ENCODE measurements around the gene NCKAP5. TPM values are rescaled to one million over a fixed set of nuclear protein-coding genes. Genes with fewer than 3 reads are reported as not detected.

The NCKAP5 gene
- total and polyA plus RNA-seq, 2 of the 8 experiments (the other 6 are each of a cell fraction or from before 2014, with no cell fraction given) = 0.27 to 0.86 TPM

- Histone ChIP-seq H3K79me2 (ENCODE audit: control insufficient read depth in 1 of 2, insufficient read depth in 2 of 2, low read length in 2 of 2) (no peaks in the 10 kb centered on the region), H2AK5ac (ENCODE audit: low read depth, low read length) (no peak overlapping the region), H4K91ac (replicated peaks; ENCODE audit: insufficient read length, low read length) (no peak overlapping the region), H2BK15ac (ENCODE audit: low read length) (no peak overlapping the region), H3K23ac (ENCODE audit: insufficient read length) (no peak overlapping the region), H3K4me2 (ENCODE audit: insufficient read depth in 1 of 2, low read depth in 2 of 2, low read length in 2 of 2) (no peak overlapping the region), H3K4ac (replicated peaks; ENCODE audit: insufficient read length, low read depth, low read length) (no peak overlapping the region), H3K9ac (replicated peaks in 1 of 4; ENCODE audit: extremely low read depth in 1 of 4, low read depth in 3 of 4, low read length in 3 of 4) (no peak overlapping the region), H2AFZ (ENCODE audit: low read length) (no peak overlapping the region), H4K8ac (ENCODE audit: extremely low read depth, insufficient read depth, low read length) (no peak overlapping the region), H3K4me1 (replicated peaks in 1 of 4; ENCODE audit: control insufficient read depth in 3 of 4, insufficient read depth in 4 of 4, low read length in 3 of 4) (no peaks in the 10 kb centered on the region), H3K79me1 (ENCODE audit: low read depth, low read length) (no peaks in the 10 kb centered on the region), H4K5ac (ENCODE audit: insufficient read length, low read depth, low read length) (no peak overlapping the region), H2BK12ac (ENCODE audit: low read depth, low read length) (no peak overlapping the region), H3K14ac (ENCODE audit: insufficient read length) (no peak overlapping the region), H3K18ac (ENCODE audit: extremely low read depth, low read length) (no peak overlapping the region), H3K23me2 (ENCODE audit: low read depth, low read length) (no peaks in the 10 kb centered on the region), H2BK20ac (ENCODE audit: low read length) (no peak overlapping the region), H3K36me3 (ENCODE audit: control insufficient read depth in 2 of 4, insufficient read depth in 4 of 4, low read length in 3 of 4) (no peaks in the 10 kb centered on the region), H3K27ac (ENCODE audit: low read depth, low read length) (no peak overlapping the region), H2BK5ac (ENCODE audit: low read depth, low read length) (no peak overlapping the region), H3K56ac (replicated peaks; ENCODE audit: insufficient read length, low read depth, low read length) (no peak overlapping the region), H3K9me3 (ENCODE audit: insufficient read depth in 2 of 2, low read depth in 1 of 2, low read length in 1 of 2) (no peaks in the 10 kb centered on the region), H3K4me3 (ENCODE audit: extremely low read depth in 1 of 4, insufficient read depth in 2 of 4, low read depth in 3 of 4, low read length in 4 of 4) (no peak overlapping the region), H2BK120ac (replicated peaks; ENCODE audit: low read depth, low read length) (no peak overlapping the region), H4K20me1 (replicated peaks in 1 of 2; ENCODE audit: control insufficient read depth in 1 of 2, insufficient read depth in 2 of 2, low read length in 2 of 2) (no peaks in the 10 kb centered on the region), H3K27me3 (replicated peaks in 1 of 4; ENCODE audit: control insufficient read depth in 3 of 4, extremely low read depth in 1 of 4, insufficient read depth in 3 of 4, low read length in 3 of 4) (no peaks in the 10 kb centered on the region)
- ChIA-PET CTCF (ENCODE audit: partially characterized antibody) (interaction anchor here (0.6 to 0.9 kb wide), 2 partner anchors 103 to 450 kb away, joined by 3 read pairs; no protein-coding TSS in a partner anchor), POLR2A (ENCODE audit: partially characterized antibody) (no interaction called here)
- DNase-seq (ENCODE audit: low read depth in 1 of 2, low spot score in 2 of 2) = no peak
- 76% methylated on average over 1 of the region's 1 CpG; no CpG with 5 or more reads in 1 of the 2 experiments for WGBS, 2 experiments (ENCODE audit: extremely low coverage in 1 of 2, insufficient coverage in 1 of 2, insufficient read length in 1 of 2, insufficient replicate concordance in 2 of 2, low coverage in 1 of 2, low lambda C conversion rate in 2 of 2, missing lambda C conversion rate in 1 of 2)
- no peak for FAIRE-seq
- no peak for TF ChIP-seq SRF (IDR thresholded peaks at IDR 0.05; ENCODE audit: low read depth, low read length)
- no peak for TF ChIP-seq SIRT6 (IDR thresholded peaks at IDR 0.05; ENCODE audit: low read length)
- no peak for TF ChIP-seq CTBP2 (IDR thresholded peaks at IDR 0.05; ENCODE audit: borderline replicate concordance, insufficient read depth, insufficient read length, low read length)
- no peak for TF ChIP-seq EP300 (IDR thresholded peaks at IDR 0.05; ENCODE audit: borderline replicate concordance in 1 of 2, low read depth in 2 of 2, low read length in 2 of 2)
- no peak for TF ChIP-seq RXRA (IDR thresholded peaks at IDR 0.05; ENCODE audit: insufficient read depth, low read depth, low read length)
- no peak for TF ChIP-seq CEBPB (IDR thresholded peaks at IDR 0.05; ENCODE audit: low read depth, low read length)
- no peak for TF ChIP-seq SP4 (IDR thresholded peaks at IDR 0.05; ENCODE audit: low read length)
- no peak for TF ChIP-seq HDAC6 (IDR thresholded peaks at IDR 0.05; ENCODE audit: low read depth, low read length)
- TF ChIP-seq TEAD4 (IDR thresholded peaks at IDR 0.05; ENCODE audit: low read depth, low read length) = no peak
- TF ChIP-seq ZNF274 (IDR thresholded peaks at IDR 0.05; ENCODE audit: borderline replicate concordance, extremely low read depth, low read length) = no peak
- no peak for TF ChIP-seq EGR1 (IDR thresholded peaks at IDR 0.05; ENCODE audit: borderline replicate concordance, low read depth, low read length)
- TF ChIP-seq RNF2 (IDR thresholded peaks at IDR 0.05; ENCODE audit: borderline replicate concordance, low read depth, low read length, missing control alignments, poor library complexity, severe bottlenecking) = no peak
Measured at GRCh38 chr2:132754392-132754791, 813.9 kb downstream of the NCKAP5 start.
